ENCODE data around the gene LYPD5.
A peak's percentile ranks its signal among the peaks of the same experiment; 100 is the strongest.
"Not testable (repeated sequence)": the region's sequence is repeated elsewhere in the genome, so short reads cannot be mapped to it uniquely, and the experiment has no call there.

Gene LYPD5

DNA sequence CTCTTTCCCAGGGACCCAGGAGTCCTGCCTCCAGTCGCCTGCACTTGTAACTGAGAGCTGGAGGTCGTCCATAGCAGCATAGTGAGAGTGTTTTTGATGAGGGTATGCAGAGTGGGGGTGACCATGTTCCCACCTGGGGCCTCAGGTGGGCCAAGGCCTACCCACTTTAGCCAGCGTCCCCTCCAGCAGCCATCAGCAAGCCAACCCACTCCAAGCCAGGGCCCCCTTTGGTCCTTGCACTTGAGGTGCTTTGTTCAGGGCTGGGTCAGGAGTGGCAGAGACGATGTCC lies 35.5 kb downstream of the LYPD5 start:
- no peak for DNase-seq (ENCODE audit: low spot score)
- POLR2A ChIA-PET (ENCODE audit: low non-redundant PET), result no interaction called here
- CTCF ChIA-PET, result interaction anchor here (0.6 to 1.2 kb wide), 9 partner anchors 9 to 172 kb away, joined by 3 to 7 read pairs (median 4); no protein-coding TSS in a partner anchor
- TF ChIP-seq, protein P1, sequence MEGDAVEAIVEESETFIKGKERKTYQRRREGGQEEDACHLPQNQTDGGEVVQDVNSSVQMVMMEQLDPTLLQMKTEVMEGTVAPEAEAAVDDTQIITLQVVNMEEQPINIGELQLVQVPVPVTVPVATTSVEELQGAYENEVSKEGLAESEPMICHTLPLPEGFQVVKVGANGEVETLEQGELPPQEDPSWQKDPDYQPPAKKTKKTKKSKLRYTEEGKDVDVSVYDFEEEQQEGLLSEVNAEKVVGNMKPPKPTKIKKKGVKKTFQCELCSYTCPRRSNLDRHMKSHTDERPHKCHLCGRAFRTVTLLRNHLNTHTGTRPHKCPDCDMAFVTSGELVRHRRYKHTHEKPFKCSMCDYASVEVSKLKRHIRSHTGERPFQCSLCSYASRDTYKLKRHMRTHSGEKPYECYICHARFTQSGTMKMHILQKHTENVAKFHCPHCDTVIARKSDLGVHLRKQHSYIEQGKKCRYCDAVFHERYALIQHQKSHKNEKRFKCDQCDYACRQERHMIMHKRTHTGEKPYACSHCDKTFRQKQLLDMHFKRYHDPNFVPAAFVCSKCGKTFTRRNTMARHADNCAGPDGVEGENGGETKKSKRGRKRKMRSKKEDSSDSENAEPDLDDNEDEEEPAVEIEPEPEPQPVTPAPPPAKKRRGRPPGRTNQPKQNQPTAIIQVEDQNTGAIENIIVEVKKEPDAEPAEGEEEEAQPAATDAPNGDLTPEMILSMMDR (conservative IDR thresholded peaks at IDR 0.05; ENCODE audit: low read depth), result 0 out of 2 replicates have a peak, but pooled peaks have one; percentile 34
- peak overlapping the region; percentile 95 for H3K27ac ChIP-seq

GRCh38 chr19:43765109-43765876 lies 37.0 kb downstream of the LYPD5 start:
- TF ChIP-seq, protein P1 (conservative IDR thresholded peaks at IDR 0.05; ENCODE audit: low read depth), result no peak
- ChIA-PET POLR2A (ENCODE audit: low non-redundant PET) (interaction anchor here (0.6 to 1.2 kb wide), 3 partner anchors 11 to 50 kb away, joined by 3 to 6 read pairs (median 4); partner anchors contain the start of gene SMG9), CTCF (interaction anchor here (0.6 to 1.0 kb wide), 4 partner anchors 11 to 44 kb away, joined by 3 to 6 read pairs (median 5); no protein-coding TSS in a partner anchor)
- DNase-seq (ENCODE audit: low spot score), result peak; percentile 89
- peak overlapping the region; percentile 95 for H3K27ac ChIP-seq

- not testable (repeated sequence) for DNase-seq (ENCODE audit: low spot score)
- H3K27ac ChIP-seq, result peak overlapping the region; percentile 95
- CTCF ChIA-PET, result interaction anchor here (0.6 to 0.9 kb wide), 3 partner anchors 11 to 34 kb away, joined by 5 to 6 read pairs (median 5); no protein-coding TSS in a partner anchor
- POLR2A ChIA-PET (ENCODE audit: low non-redundant PET), result interaction anchor here (0.6 to 1.2 kb wide), 2 partner anchors 10 to 12 kb away, joined by 4 to 6 read pairs; partner anchors contain the start of gene SMG9
Observed at GRCh38 chr19:43764684-43765083, 37.6 kb downstream of the LYPD5 start.

- TF ChIP-seq, protein P1 (conservative IDR thresholded peaks at IDR 0.05; ENCODE audit: low read depth), result no peak
- peak overlapping the region; percentile 95 for H3K27ac ChIP-seq
- ChIA-PET CTCF (interaction anchor here (0.5 to 1.6 kb wide), 3 partner anchors 21 to 932 kb away, joined by 3 to 11 read pairs (median 3); no protein-coding TSS in a partner anchor), POLR2A (ENCODE audit: low non-redundant PET) (no interaction called here)
- DNase-seq (ENCODE audit: low spot score), result no peak
Observed at GRCh38 chr19:43763473-43763939, 38.7 kb downstream of the LYPD5 start.

DNA sequence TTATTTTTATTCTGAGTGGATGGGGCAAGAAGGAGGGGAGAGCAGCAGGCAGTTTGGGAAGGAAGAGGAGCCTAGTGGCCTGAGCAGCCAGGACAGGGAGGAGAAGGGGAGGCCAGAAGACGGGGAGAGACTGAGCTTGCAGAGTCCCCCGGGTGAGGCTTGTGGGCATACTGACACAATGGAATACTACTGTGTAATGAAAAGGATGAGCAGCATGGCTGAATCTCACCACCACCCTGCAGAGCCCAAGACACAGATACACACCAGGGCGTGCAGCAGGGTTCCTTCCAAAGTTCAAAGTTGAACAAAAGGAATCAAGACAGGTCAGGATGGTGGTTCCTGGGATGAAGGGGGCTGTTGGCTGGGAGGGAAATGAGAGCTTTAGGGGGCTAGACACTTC lies 39.4 kb downstream of the LYPD5 start:
- POLR2A ChIA-PET (ENCODE audit: low non-redundant PET), result no interaction called here
- peak overlapping the region; percentile 95; the same call in 1 of the 2 replicates for H3K27ac ChIP-seq
- TF ChIP-seq, protein P1 (conservative IDR thresholded peaks at IDR 0.05; ENCODE audit: low read depth), result no peak
- CTCF ChIA-PET, result interaction anchor here (0.5 to 1.6 kb wide), 3 partner anchors 22 to 931 kb away, joined by 3 to 11 read pairs (median 3); no protein-coding TSS in a partner anchor
- DNase-seq (ENCODE audit: low spot score), result no peak

DNA sequence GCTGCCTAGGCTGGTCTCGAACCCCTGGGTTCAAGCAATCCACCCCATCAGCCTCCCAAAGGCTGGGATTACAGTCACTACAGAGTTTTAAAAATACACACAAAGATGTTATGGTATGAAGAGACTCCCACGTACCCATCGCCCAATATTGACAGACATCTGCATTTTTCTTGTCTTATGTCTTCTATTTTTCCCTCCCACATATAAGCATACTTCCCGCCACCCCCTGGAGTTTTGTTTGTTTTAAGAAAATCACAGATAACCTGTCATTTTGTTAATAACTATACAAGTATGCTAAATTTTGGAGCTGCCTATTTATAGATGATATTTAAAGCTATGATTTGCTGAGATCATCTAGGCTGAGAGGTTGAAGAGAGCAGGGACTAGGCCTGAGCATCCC lies 41.3 kb downstream of the LYPD5 start:
- peak overlapping the region; percentile 55 for H3K27ac ChIP-seq
- ChIA-PET CTCF (interaction anchor here (0.6 to 0.7 kb wide), 2 partner anchors 72 to 74 kb away, joined by 3 to 7 read pairs; no protein-coding TSS in a partner anchor), POLR2A (ENCODE audit: low non-redundant PET) (no interaction called here)
- DNase-seq (ENCODE audit: low spot score), result no peak
- TF ChIP-seq, protein P1 (conservative IDR thresholded peaks at IDR 0.05; ENCODE audit: low read depth), result no peak

Measured in RWPE1 (cell line).